DND-41 (cell line): ENCODE measurements around the gene LSP1.

Experiments
- CTCF ChIP-seq: IDR thresholded peaks from 2 replicates; pipeline ENCODE4 v1.5.1; 2012; ENCODE audit warnings: borderline replicate concordance, low read length, moderate library complexity, mild to moderate bottlenecking; ENCODE audit not compliant: poor library complexity, severe bottlenecking; ENCODE audit errors: extremely low read depth
- EZH2 ChIP-seq: IDR thresholded peaks from 3 replicates; pipeline ENCODE4 v1.6.1; 2012; ENCODE audit warnings: borderline replicate concordance, low read depth, mild to moderate bottlenecking, moderate library complexity, low read length, inconsistent platforms; ENCODE audit not compliant: severe bottlenecking

- no peak for TF ChIP-seq CTCF
- TF ChIP-seq EZH2: no peak
These were observed 39.2 kb downstream of the LSP1 start for GRCh38 chr11:1892116-1892515.
